SK-N-SH (cell line): Measurements from ENCODE around the gene ORMDL2.

Source experiments
- CTCF ChIP-seq: fragments of 200-600 bp; sonication (generic); IDR thresholded peaks from 2 replicates; pipeline ENCODE4 v1.6.1; 2017; ENCODE audit warnings: antibody characterized with exemption, mild to moderate bottlenecking, moderate library complexity
- EP300 ChIP-seq, 2 experiments: IDR thresholded peaks; 2 replicates each; pipeline versions ENCODE4 v1.4.0 to v1.6.1; 2012; ENCODE audit warnings: borderline replicate concordance in 1 of 2, low read depth in 1 of 2, low read length in 1 of 2
- FOXM1 ChIP-seq: IDR thresholded peaks from 2 replicates; pipeline ENCODE4 v1.4.0; 2012; ENCODE audit warnings: low read depth, mild to moderate bottlenecking
- MAX ChIP-seq: IDR thresholded peaks from 2 replicates; pipeline ENCODE4 v1.4.0; 2012; ENCODE audit warnings: low read depth
- MEF2A ChIP-seq: IDR thresholded peaks from 2 replicates; pipeline ENCODE4 v1.4.0; 2012; ENCODE audit warnings: low read depth, borderline replicate concordance
- RAD21 ChIP-seq: IDR thresholded peaks from 2 replicates; pipeline ENCODE4 v1.6.1; 2012; ENCODE audit warnings: mild to moderate bottlenecking, low read length
- RCOR1 ChIP-seq: fragments of 150-350 bp; IDR thresholded peaks from 2 replicates; pipeline ENCODE4 v1.6.1; 2017; ENCODE audit warnings: antibody characterized with exemption, low read length
- RXRA ChIP-seq: IDR thresholded peaks from 2 replicates; pipeline ENCODE4 v1.4.0; 2012; ENCODE audit warnings: low read depth, mild to moderate bottlenecking, borderline replicate concordance
- USF2 ChIP-seq: fragments of 150-350 bp; IDR thresholded peaks from 2 replicates; pipeline ENCODE4 v1.6.1; 2017; ENCODE audit warnings: antibody characterized with exemption, low read length, low read depth, borderline replicate concordance
- YY1 ChIP-seq: IDR thresholded peaks from 2 replicates; pipeline ENCODE4 v1.4.0; 2012; ENCODE audit warnings: low read depth, mild to moderate bottlenecking
- ZBTB33 ChIP-seq: IDR thresholded peaks from 2 replicates; pipeline ENCODE4 v1.4.0; 2012; ENCODE audit warnings: low read depth, borderline replicate concordance

- TF ChIP-seq RAD21 (no peak), USF2 (no peak), MEF2A (no peak), CTCF (no peak), RXRA (no peak), ZBTB33 (no peak), FOXM1 (no peak), RCOR1 (no peak), MAX (no peak), EP300 (IDR thresholded peaks at IDR 0.05; ENCODE audit: borderline replicate concordance in 1 of 2, low read depth in 1 of 2, low read length in 1 of 2) (no peak), YY1 (no peak)
These were observed 37.2 kb upstream of the ORMDL2 start for GRCh38 chr12:55780685-55781084.
